Testis (tissue), 5 donors: Measurements from ENCODE around the gene LCLAT1. TPM values are rescaled to one million over a fixed set of nuclear protein-coding genes. Genes with fewer than 3 reads are reported as not detected.

Source experiments
- DNase-seq: peaks from one replicate; pipeline ENCODE4 v3.0.0-alpha.2; 2019
- H3K27ac ChIP-seq, 2 donors: fragments of 200-600 bp; sonication (generic); one replicate each; pipeline ENCODE4 v1.5.1; 2019
- H3K27me3 ChIP-seq: fragments of 200-600 bp; sonication (generic); one replicate; pipeline ENCODE4 v1.5.1; 2019
- H3K36me3 ChIP-seq: fragments of 200-600 bp; sonication (generic); one replicate; pipeline ENCODE4 v1.5.1; 2017; ENCODE audit warnings: low read depth; ENCODE audit errors: missing control alignments
- H3K4me1 ChIP-seq: fragments of 200-600 bp; sonication (generic); one replicate; pipeline ENCODE4 v1.5.1; 2019
- H3K4me3 ChIP-seq, 2 donors: fragments of 200-600 bp; sonication (generic); one replicate each; pipeline ENCODE4 v1.5.1; 2017 to 2019
- H3K9me3 ChIP-seq: fragments of 200-600 bp; sonication (generic); one replicate; pipeline ENCODE4 v1.5.1; 2017
- POLR2A ChIP-seq: fragments of 450-650 bp; IDR thresholded peaks from one replicate; pipeline ENCODE4 v1.6.1; 2017; ENCODE audit warnings: antibody characterized with exemption, mild to moderate bottlenecking, moderate library complexity
- WGBS, 2 donors: methylation state at CpG; one replicate each; pipeline ENCODE4 v1.1.5; 2018; 5-methylcytosine and 5-hydroxymethylcytosine counted together
- intact Hi-C: fragments of 100-400 bp; cut with DNase I; formaldehyde crosslinking; loops from one replicate; pipeline ENCODE4 v1.15.1; 2023; ENCODE audit warnings: low total_unique reads
- long read RNA-seq, 2 donors: transcript quantifications; one replicate each; lab custom pipeline, GENCODE V29; 2026
- polyA plus RNA-seq: library from polyadenylated mRNA; stranded (reverse); fragments of 350-450 nt; fragmentation: Illumina TruSeq; extraction: RNeasy Lipid Tissue Mini Kit (QIAGEN cat#74804); gene quantifications from one replicate; pipeline ENCODE4 v1.2.3, GENCODE V29; 2014; ENCODE audit warnings: low read depth, low replicate concordance; ENCODE audit not compliant: insufficient read depth
- total RNA-seq, 2 donors: library from RNA; depleted of rRNA; stranded (reverse); fragments of >200 nt; gene quantifications; one replicate each; pipeline ENCODE4 v1.2.3, GENCODE V29; 2016
- TF ChIP-seq, protein P1 (sequence below), 3 experiments: fragments of 450-650 bp in 2 of 3; fragments of 200-600 bp in 1 of 3; sonication (generic) in 1 of 3; IDR thresholded peaks; one replicate each; pipeline ENCODE4 v1.5.1; 2016 to 2019; ENCODE audit warnings: antibody characterized with exemption in 3 of 3, mild to moderate bottlenecking in 2 of 3, moderate library complexity in 1 of 3

LCLAT1 gene
- total RNA-seq (10 to 100 TPM; 34.9 to 39.4 TPM), polyA plus RNA-seq (11.1 TPM)
- long read RNA-seq, donor 1, full-length matches to known transcripts, result 1 of 1 reads
- long read RNA-seq, donor 1, partial matches to known transcripts, result 0 of 1 reads
- long read RNA-seq, donor 1, other reads (novel, unspliced or antisense), result 0 of 1 reads
- long read RNA-seq, donor 2, full-length matches to known transcripts, result 2 of 2 reads
- long read RNA-seq, donor 2, partial matches to known transcripts, result 0 of 2 reads
- long read RNA-seq, donor 2, other reads (novel, unspliced or antisense), result 0 of 2 reads

DNA sequence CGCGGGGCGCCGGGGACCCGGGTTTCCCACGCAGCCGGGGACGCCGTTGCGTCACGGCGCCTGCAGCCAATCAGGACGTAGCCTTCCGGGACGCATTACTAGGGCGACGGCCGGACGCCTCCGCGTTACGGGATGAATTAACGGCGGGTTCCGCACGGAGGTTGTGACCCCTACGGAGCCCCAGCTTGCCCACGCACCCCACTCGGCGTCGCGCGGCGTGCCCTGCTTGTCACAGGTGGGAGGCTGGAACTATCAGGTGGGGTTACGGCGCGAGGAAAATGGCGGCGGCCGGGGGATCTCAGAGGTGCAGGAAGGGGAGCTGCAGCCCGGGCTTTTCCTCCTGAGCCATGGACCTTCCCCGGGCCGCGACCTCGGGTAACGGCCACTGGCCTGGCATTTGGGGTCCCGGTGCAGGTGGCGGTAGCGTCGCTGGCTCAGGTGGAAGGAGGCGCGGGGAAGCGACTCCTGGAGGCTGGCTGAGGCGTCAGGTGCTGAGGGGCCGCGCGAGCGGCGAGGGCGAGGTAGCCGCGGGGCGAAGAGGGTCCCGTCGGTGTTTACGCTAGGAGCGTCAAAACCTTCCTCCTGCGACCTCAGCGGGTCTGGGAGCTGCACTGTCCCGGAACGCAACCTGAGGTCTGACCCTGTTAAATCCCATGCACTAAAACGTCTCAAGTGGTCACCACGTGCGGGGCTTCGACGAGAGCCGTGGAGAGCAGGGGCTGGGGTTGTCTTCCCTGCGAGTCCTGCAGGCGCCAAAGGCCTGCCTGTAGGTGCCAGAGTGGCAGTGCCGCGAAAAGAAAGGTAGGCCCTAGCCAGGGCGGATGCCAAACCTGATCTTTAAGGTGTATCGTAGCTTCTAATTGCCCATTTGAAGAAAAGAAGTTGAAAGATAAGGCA, at the start of gene LCLAT1:
Gene LCLAT1, plus strand, starts transcription at position 98 of the 897 bp plus-strand sequence. CDS start 78,345 bp downstream, outside the sequence.
- H3K4me1 ChIP-seq, result peaks cover 10% of the 10 kb centered on the region
- H3K4me3 ChIP-seq, result peak within 1 kb of the TSS; percentile 92 to 96
- no peaks in the 10 kb centered on the region for H3K9me3 ChIP-seq
- peak within 1 kb of the TSS; percentile 67 to 85 for H3K27ac ChIP-seq
- no peaks in the 10 kb centered on the region for H3K27me3 ChIP-seq
- intact Hi-C loops, result no loop called here
- 3 to 4% methylated on average over 19 to 83 of the region's 83 CpGs for WGBS, 2 donors
- TF ChIP-seq, protein P1, sequence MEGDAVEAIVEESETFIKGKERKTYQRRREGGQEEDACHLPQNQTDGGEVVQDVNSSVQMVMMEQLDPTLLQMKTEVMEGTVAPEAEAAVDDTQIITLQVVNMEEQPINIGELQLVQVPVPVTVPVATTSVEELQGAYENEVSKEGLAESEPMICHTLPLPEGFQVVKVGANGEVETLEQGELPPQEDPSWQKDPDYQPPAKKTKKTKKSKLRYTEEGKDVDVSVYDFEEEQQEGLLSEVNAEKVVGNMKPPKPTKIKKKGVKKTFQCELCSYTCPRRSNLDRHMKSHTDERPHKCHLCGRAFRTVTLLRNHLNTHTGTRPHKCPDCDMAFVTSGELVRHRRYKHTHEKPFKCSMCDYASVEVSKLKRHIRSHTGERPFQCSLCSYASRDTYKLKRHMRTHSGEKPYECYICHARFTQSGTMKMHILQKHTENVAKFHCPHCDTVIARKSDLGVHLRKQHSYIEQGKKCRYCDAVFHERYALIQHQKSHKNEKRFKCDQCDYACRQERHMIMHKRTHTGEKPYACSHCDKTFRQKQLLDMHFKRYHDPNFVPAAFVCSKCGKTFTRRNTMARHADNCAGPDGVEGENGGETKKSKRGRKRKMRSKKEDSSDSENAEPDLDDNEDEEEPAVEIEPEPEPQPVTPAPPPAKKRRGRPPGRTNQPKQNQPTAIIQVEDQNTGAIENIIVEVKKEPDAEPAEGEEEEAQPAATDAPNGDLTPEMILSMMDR (IDR thresholded peaks at IDR 0.05), result no peak
- no peak for TF ChIP-seq POLR2A
- H3K36me3 ChIP-seq, result no peaks in the 10 kb centered on the region
- DNase-seq, result peak; percentile 89

DNA sequence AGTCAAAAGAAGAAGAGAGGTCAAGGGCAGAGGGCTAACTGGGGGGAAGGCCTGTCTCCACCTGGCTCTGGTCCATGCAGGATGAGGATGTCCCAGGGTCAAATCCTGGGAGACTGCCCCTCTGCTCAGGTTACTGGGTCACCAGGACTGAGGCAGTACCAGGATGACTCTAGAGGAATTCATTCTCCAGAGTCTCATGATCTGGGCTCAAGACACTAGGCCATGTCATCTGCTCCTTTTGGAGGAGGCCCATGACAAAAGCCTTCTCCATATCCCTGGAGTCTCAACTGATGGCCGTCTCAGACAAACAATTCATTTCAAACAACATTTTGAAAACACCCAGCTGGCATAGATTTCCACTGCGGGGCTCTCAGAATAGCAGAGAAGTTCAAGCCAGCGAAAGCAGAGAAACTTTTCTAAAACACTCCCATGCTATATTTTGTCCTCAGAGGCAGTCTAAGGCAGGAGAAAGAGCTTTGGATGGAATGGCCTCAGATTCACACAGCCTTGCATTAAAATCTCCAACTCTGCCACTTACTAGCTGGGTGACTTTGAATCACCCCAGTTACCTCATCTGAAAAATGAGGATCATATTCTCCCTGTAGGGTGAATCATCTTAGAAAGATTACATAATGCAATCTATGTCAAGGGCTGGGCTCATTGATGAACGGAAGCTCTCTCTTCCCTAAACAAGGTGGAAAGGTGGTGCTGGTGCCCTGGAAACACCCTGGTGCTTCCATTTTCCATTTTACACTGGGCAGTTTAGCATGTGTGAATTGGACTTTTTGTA, 48.8 kb upstream of the LCLAT1 start:
- Histone ChIP-seq H3K36me3 (no peaks in the 10 kb centered on the region), H3K27me3 (no peaks in the 10 kb centered on the region), H3K27ac (no peak overlapping the region), H3K4me1 (no peaks in the 10 kb centered on the region), H3K4me3 (no peak overlapping the region), H3K9me3 (no peaks in the 10 kb centered on the region)
- intact Hi-C loops, result no loop called here
- WGBS, 2 donors, result 96 to 97% methylated on average over 4 of the region's 4 CpGs
- no peak for TF ChIP-seq POLR2A
- TF ChIP-seq, protein P1 (IDR thresholded peaks at IDR 0.05), result no peak
- no peak for DNase-seq

DNA sequence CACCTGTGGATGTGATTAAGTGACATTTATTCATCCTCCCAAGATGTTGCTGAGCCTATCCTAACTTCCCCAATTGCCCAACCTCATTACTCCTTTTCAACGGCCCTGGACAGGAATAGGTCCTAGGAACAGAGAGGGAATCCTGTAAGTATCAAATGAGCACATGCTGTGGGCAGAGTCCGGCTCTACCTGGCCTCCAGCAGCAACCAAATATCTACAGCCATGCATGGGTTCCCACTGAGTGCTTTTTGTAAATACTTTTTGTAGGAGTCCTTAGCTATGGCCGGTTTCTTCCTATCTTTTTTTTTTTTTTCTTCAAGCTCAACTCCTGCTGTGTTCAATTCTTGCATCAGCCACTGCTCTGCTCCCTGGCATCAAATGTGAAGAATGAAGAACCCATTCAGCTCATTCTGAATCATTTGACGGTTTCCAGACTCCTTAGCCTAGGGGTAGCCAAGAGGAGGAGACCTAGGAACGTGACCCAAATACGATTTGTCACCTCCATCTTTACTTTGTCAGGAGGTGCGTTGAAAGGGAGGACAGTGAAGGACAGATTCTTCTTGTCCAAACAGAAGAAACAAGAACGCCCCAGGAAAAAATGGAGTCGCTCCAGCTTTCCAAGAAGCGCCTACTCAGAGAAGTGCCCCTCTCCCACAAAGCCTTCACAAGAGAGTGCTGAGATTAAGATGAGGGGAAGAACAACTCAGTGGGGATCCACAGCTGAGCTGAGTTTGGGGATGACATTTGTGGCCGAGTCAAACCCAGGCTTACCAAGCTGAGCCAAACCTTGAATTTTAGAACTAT, 46.7 kb upstream of the LCLAT1 start:
- no peak overlapping the region for H3K27ac ChIP-seq
- no peak for DNase-seq
- H3K4me1 ChIP-seq, result peaks cover 16% of the 10 kb centered on the region
- WGBS, 2 donors, result 95% methylated on average over 11 of the region's 11 CpGs
- no peak overlapping the region for H3K4me3 ChIP-seq
- TF ChIP-seq, protein P1 (IDR thresholded peaks at IDR 0.05), result no peak
- no peak for TF ChIP-seq POLR2A
- intact Hi-C loops, result no loop called here
- no peaks in the 10 kb centered on the region for H3K36me3 ChIP-seq
- H3K9me3 ChIP-seq, result no peaks in the 10 kb centered on the region
- no peaks in the 10 kb centered on the region for H3K27me3 ChIP-seq

DNA sequence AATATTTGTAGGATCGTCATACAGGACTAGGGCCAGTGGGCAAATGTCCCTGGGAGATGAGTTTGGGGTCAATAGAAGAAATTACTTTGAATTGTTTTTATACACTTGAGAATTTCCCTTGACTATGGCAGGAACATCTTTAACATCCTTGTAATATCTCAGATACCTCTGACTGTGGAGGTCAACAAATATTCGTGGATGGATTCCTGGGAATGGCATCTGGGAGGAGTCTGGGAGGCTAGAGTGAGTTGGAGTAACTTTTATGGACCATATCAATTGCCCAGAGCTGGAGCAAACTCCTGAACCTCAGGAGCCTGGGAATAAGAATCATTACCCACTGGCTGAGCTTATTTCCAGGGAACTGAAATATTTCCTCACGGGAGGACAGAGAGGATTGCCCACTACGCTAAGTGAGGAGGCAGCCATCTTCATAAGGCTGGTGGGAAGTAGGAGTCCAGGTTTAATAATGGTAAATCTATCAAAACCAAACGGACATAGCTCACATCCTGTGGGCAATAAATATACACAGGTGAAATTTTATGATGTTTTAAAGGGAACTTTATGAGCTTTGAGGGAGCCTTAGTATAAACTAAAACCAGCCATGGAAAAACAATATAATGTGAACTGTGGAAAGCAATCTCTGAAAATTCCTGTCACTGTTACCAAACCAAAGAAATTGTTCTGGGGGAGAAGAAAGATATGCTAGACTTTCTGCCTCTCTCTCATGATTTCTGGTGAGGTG, 44.4 kb upstream of the LCLAT1 start:
- H3K27ac ChIP-seq, result no peak overlapping the region
- WGBS, 2 donors, result 77 to 79% methylated on average over 5 of the region's 5 CpGs
- peaks cover 16% of the 10 kb centered on the region for H3K4me1 ChIP-seq
- H3K27me3 ChIP-seq, result no peaks in the 10 kb centered on the region
- intact Hi-C loops, result no loop called here
- no peak overlapping the region for H3K4me3 ChIP-seq
- no peaks in the 10 kb centered on the region for H3K36me3 ChIP-seq
- no peak for DNase-seq
- H3K9me3 ChIP-seq, result no peaks in the 10 kb centered on the region
- no peak for TF ChIP-seq POLR2A
- TF ChIP-seq, protein P1 (IDR thresholded peaks at IDR 0.05), result no peak
